Astrocyte (in vitro differentiated cells and primary cell): Measurements from ENCODE around the gene RAP1A. TPM values are rescaled to one million over a fixed set of nuclear protein-coding genes. Genes with fewer than 3 reads are reported as not detected.

Experiments
- DNase-seq: peaks from one replicate; pipeline ENCODE4 v3.0.0-alpha.2; 2010; ENCODE audit warnings: low read depth
- FAIRE-seq: peaks from 2 replicates; lab custom pipeline; 2011; peaks lifted over from hg19 to GRCh38; lab: Jason Lieb, UNC
- H2AFZ ChIP-seq: 2 replicates; pipeline ENCODE4 v1.6.0; 2012; ENCODE audit warnings: low read depth, low read length, inconsistent platforms
- H3K27ac ChIP-seq: 2 replicates; pipeline ENCODE4 v1.5.1; 2011; ENCODE audit warnings: low read depth, low read length, inconsistent platforms
- H3K27me3 ChIP-seq: 2 replicates; pipeline ENCODE4 v1.6.0; 2011; ENCODE audit warnings: low read length, inconsistent platforms; ENCODE audit not compliant: insufficient read depth
- H3K36me3 ChIP-seq: 2 replicates; pipeline ENCODE4 v1.5.1; 2011; ENCODE audit warnings: low read length, inconsistent platforms; ENCODE audit not compliant: insufficient read depth
- H3K4me1 ChIP-seq: 2 replicates; pipeline ENCODE4 v1.5.1; 2011; ENCODE audit warnings: low read length, inconsistent platforms; ENCODE audit not compliant: insufficient read depth
- H3K4me2 ChIP-seq: 2 replicates; pipeline ENCODE4 v1.6.0; 2012; ENCODE audit warnings: low read length, inconsistent platforms
- H3K4me3 ChIP-seq: 2 replicates; pipeline ENCODE4 v1.5.1; 2011; ENCODE audit warnings: low read depth, mild to moderate bottlenecking, low read length, inconsistent platforms; ENCODE audit not compliant: insufficient read depth
- H3K79me2 ChIP-seq: 2 replicates; pipeline ENCODE4 v1.6.0; 2012; ENCODE audit warnings: mild to moderate bottlenecking, low read length, inconsistent platforms; ENCODE audit not compliant: insufficient read depth
- H3K9ac ChIP-seq: 2 replicates; pipeline ENCODE4 v1.6.0; 2012; ENCODE audit warnings: mild to moderate bottlenecking, low read length, inconsistent platforms
- H3K9me3 ChIP-seq: 2 replicates; pipeline ENCODE4 v1.5.1; 2012; ENCODE audit warnings: low read depth, mild to moderate bottlenecking, low read length, inconsistent platforms; ENCODE audit not compliant: insufficient read depth
- H4K20me1 ChIP-seq: 2 replicates; pipeline ENCODE4 v1.6.0; 2012; ENCODE audit warnings: low read length, inconsistent platforms; ENCODE audit not compliant: insufficient read depth
- H3K27ac Mint-ChIP-seq: one replicate; pipeline ENCODE4 v1.8.0; 2021; ENCODE audit warnings: mild to moderate bottlenecking, mixed read lengths; ENCODE audit not compliant: unreplicated experiment
- H3K27me3 Mint-ChIP-seq: one replicate; pipeline ENCODE4 v1.8.0; 2021; ENCODE audit warnings: low read depth, mixed read lengths; ENCODE audit not compliant: unreplicated experiment
- H3K36me3 Mint-ChIP-seq: one replicate; pipeline ENCODE4 v1.8.0; 2021; ENCODE audit warnings: low read depth, mixed read lengths; ENCODE audit not compliant: unreplicated experiment
- H3K4me1 Mint-ChIP-seq: one replicate; pipeline ENCODE4 v1.8.0; 2021; ENCODE audit warnings: low read depth, mixed read lengths; ENCODE audit not compliant: unreplicated experiment
- H3K4me3 Mint-ChIP-seq: one replicate; pipeline ENCODE4 v1.8.0; 2021; ENCODE audit warnings: mild to moderate bottlenecking, moderate library complexity, mixed read lengths; ENCODE audit not compliant: unreplicated experiment
- H3K9me3 Mint-ChIP-seq: one replicate; pipeline ENCODE4 v1.8.0; 2021; ENCODE audit warnings: mild to moderate bottlenecking, mixed read lengths; ENCODE audit not compliant: unreplicated experiment
- EZH2 ChIP-seq: IDR thresholded peaks from 2 replicates; pipeline ENCODE4 v1.6.1; 2012; ENCODE audit warnings: mild to moderate bottlenecking, low read length, inconsistent platforms; ENCODE audit not compliant: insufficient read depth
- total RNA-seq: library from RNA; stranded (reverse); gene quantifications from 2 replicates; pipeline ENCODE4 v1.2.1, GENCODE V29; 2021
- TF ChIP-seq, protein P1 (sequence below): IDR thresholded peaks from 2 replicates; pipeline ENCODE4 v1.5.1; 2011; ENCODE audit warnings: low read depth, mild to moderate bottlenecking, inconsistent platforms, low read length, moderate library complexity; ENCODE audit not compliant: insufficient read depth

Gene RAP1A
- total RNA-seq, 1 donor from 2014 or later: 66.6 TPM

DNA sequence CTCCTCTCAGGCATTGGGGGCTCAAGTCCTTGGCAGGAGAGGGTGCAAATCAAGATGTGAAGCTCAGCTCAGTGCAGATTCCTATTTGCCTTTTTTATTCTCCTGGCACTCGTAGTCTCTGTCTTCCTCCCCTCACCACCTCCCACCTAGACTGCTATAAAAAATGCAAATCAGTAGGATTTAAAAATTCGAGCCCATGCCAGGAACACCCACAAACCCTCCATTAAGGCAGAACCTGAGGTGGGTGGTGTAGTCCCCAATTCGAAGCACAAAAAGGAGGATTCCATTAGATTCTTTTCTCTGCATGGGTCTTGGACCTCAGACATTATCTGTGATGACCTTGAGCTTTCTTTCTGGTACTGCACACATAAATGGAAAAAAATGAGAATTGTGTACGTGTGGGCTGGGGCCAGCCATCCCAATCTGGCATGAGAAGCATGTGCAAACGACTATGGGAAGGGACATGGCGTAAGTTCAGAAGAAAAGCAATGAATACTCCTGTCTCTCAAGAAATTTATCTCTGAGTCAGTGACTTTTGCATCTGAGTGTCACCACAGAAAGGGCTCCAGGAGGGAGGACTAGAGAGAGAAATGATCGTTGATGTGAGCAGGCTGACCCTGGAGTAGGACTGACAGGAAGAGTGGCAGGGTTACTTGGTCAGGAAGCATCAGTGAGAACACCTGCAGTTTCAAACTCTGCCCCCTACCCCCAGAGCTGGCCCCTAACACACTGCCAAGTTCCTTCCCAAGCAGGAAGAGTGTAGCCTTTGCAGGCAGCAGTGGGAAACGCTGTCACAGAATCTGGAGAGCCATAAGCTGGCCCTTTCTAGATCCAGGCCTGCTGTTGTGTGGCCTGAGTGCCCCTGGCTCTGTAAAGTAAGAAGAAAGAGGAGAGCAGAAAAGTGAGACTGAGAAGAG lies 117.9 kb downstream of the RAP1A start:
- no peak overlapping the region for H2AFZ ChIP-seq
- peak overlapping the region; percentile 9 for H3K27ac Mint-ChIP-seq
- peak overlapping the region; percentile 76 for H3K9ac ChIP-seq
- FAIRE-seq (no peak), DNase-seq (no peak)
- H3K9me3 ChIP-seq: no peaks in the 10 kb centered on the region
- H3K4me3 ChIP-seq: peak overlapping the region; percentile 65
- H4K20me1 ChIP-seq: peaks cover 11% of the 10 kb centered on the region
- H3K4me1 Mint-ChIP-seq: peaks cover 12% of the 10 kb centered on the region
- H3K4me2 ChIP-seq: peak overlapping the region; percentile 96
- H3K36me3 Mint-ChIP-seq: peaks cover 7% of the 10 kb centered on the region
- H3K4me3 Mint-ChIP-seq: peak overlapping the region; percentile 81
- no peaks in the 10 kb centered on the region for H3K27me3 ChIP-seq
- H3K27me3 Mint-ChIP-seq: peaks cover 9% of the 10 kb centered on the region
- H3K36me3 ChIP-seq: no peaks in the 10 kb centered on the region
- H3K4me1 ChIP-seq: peaks cover 40% of the 10 kb centered on the region
- TF ChIP-seq EZH2: no peak
- TF ChIP-seq, protein P1, sequence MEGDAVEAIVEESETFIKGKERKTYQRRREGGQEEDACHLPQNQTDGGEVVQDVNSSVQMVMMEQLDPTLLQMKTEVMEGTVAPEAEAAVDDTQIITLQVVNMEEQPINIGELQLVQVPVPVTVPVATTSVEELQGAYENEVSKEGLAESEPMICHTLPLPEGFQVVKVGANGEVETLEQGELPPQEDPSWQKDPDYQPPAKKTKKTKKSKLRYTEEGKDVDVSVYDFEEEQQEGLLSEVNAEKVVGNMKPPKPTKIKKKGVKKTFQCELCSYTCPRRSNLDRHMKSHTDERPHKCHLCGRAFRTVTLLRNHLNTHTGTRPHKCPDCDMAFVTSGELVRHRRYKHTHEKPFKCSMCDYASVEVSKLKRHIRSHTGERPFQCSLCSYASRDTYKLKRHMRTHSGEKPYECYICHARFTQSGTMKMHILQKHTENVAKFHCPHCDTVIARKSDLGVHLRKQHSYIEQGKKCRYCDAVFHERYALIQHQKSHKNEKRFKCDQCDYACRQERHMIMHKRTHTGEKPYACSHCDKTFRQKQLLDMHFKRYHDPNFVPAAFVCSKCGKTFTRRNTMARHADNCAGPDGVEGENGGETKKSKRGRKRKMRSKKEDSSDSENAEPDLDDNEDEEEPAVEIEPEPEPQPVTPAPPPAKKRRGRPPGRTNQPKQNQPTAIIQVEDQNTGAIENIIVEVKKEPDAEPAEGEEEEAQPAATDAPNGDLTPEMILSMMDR: no peak
- H3K27ac ChIP-seq: no peak overlapping the region
- no peaks in the 10 kb centered on the region for H3K9me3 Mint-ChIP-seq
- H3K79me2 ChIP-seq: no peaks in the 10 kb centered on the region

DNA sequence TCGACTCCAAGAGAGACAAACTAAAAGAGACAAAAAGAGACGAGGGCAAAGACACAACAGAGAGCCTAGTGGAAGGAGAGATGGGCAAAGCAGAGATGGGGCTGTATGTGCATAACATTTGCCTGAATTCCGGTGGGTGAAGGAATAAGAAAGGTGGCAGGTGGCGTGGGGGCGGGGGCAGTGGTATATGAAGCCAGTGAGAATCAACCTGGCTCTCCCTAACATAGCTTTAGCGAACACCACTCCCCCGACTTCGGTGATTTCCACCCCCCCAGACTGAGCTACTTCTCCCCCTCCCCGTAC lies 118.5 kb downstream of the RAP1A start:
- Histone ChIP-seq H4K20me1 (peaks cover 11% of the 10 kb centered on the region), H3K4me3 (peak overlapping the region; percentile 65), H2AFZ (no peak overlapping the region), H3K36me3 (no peaks in the 10 kb centered on the region), H3K4me2 (peak overlapping the region; percentile 96), H3K4me1 (peaks cover 39% of the 10 kb centered on the region), H3K9ac (peak overlapping the region; percentile 76), H3K9me3 (no peaks in the 10 kb centered on the region), H3K79me2 (no peaks in the 10 kb centered on the region), H3K27me3 (no peaks in the 10 kb centered on the region), H3K27ac (no peak overlapping the region)
- H3K27ac Mint-ChIP-seq: peak overlapping the region; percentile 9
- H3K9me3 Mint-ChIP-seq: no peaks in the 10 kb centered on the region
- H3K27me3 Mint-ChIP-seq: peaks cover 12% of the 10 kb centered on the region
- H3K36me3 Mint-ChIP-seq: peaks cover 2% of the 10 kb centered on the region
- H3K4me1 Mint-ChIP-seq: peaks cover 12% of the 10 kb centered on the region
- DNase-seq: no peak
- TF ChIP-seq EZH2: no peak
- TF ChIP-seq, protein P1: no peak
- peak overlapping the region; percentile 81 for H3K4me3 Mint-ChIP-seq
- no peak for FAIRE-seq
